HL-60 (cell line): ENCODE data around the gene NUP210.

ENCODE experiments used
- DNase-seq, 2 experiments: peaks; one replicate each; pipeline ENCODE4 v3.0.0-alpha.2; 2010 to 2020; ENCODE audit warnings: low read depth in 1 of 2, low spot score in 1 of 2
- H3K27ac ChIP-seq: fragments of 250-450 bp; sonication (Bioruptor Pico); replicated peaks from 2 replicates; pipeline ENCODE4 v1.5.1; 2020; ENCODE audit warnings: mild to moderate bottlenecking, moderate library complexity
- H3K27me3 ChIP-seq: fragments of 250-450 bp; sonication (Bioruptor Pico); 2 replicates; pipeline ENCODE4 v1.5.1; 2021; ENCODE audit warnings: mild to moderate bottlenecking, moderate library complexity; ENCODE audit not compliant: insufficient read depth, poor library complexity, severe bottlenecking
- H3K4me3 ChIP-seq: replicated peaks from 2 replicates; pipeline ENCODE4 v1.5.1; 2011; ENCODE audit warnings: mild to moderate bottlenecking, control low read depth, low read length; ENCODE audit not compliant: insufficient read depth
- CTCF ChIP-seq: IDR thresholded peaks from one replicate; pipeline ENCODE4 v1.5.1; 2011; ENCODE audit warnings: low read length, control low read depth, inconsistent platforms; ENCODE audit not compliant: insufficient read depth
- GABPA ChIP-seq: IDR thresholded peaks from 2 replicates; pipeline ENCODE4 v1.6.1; 2012; ENCODE audit warnings: low read depth
- POLR2AphosphoS5 ChIP-seq: IDR thresholded peaks from 2 replicates; pipeline ENCODE4 v1.6.1; 2012; ENCODE audit warnings: low read depth
- REST ChIP-seq: IDR thresholded peaks from 2 replicates; pipeline ENCODE4 v1.6.1; 2012; ENCODE audit warnings: low read depth; ENCODE audit not compliant: insufficient replicate concordance
- SPI1 ChIP-seq: IDR thresholded peaks from 2 replicates; pipeline ENCODE4 v1.6.1; 2012; ENCODE audit warnings: low read depth, mild to moderate bottlenecking, borderline replicate concordance

The NUP210 gene

DNA sequence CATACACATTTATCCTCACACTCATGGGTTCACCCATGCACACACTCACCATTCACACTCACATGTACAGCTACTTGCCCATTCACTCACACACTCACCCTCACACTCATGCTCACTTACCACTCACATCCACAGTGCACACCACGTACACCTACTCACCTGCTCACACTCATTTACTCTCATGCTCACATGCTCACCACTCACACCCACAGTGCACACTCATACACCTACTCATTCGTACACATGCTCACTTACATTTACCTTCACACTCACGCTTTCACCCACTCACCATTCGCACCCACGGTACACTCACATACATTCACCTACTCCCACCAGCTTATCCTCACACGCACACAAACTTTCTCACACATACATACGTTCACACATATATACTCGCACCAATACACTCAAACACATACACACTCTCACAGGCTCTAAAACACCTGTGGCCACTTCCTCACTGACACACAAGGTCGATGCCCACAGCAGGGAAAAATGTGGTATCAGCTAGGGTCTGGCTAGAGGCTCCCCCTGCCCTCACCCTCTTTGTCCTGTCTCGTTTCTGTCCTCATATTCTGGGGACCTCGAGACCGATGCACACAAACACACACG is 46.0 kb downstream of the NUP210 start:
- Histone ChIP-seq H3K4me3 (no peak overlapping the region), H3K27ac (no peak overlapping the region), H3K27me3 (no peaks in the 10 kb centered on the region)
- no peak for DNase-seq
- TF ChIP-seq SPI1 (no peak), CTCF (no peak), POLR2AphosphoS5 (no peak), GABPA (no peak), REST (no peak)

DNA sequence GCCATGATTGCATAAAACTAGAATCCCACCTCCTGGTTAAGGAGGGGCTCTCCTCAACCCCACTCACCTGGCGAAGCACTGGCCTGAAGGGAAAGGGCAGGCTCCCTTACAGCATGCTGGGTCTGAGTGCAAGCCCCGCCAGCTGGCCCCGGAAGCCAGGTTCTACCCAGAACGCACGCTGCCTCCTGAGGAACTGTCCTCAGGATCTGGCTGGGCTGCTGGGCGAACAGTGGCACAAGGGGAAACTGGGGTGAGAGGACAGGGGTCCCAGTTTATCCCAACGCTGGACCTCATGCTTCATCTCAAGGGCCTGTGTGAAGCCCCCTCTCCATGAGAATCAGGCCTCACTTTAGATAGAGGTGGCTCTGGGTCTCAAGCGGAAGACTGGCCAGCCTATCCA is 47.5 kb downstream of the NUP210 start:
- H3K27me3 ChIP-seq, result no peaks in the 10 kb centered on the region
- no peak for DNase-seq
- TF ChIP-seq GABPA (no peak), CTCF (no peak), POLR2AphosphoS5 (no peak), REST (no peak), SPI1 (no peak)
- no peak overlapping the region for H3K4me3 ChIP-seq
- H3K27ac ChIP-seq, result no peak overlapping the region

GRCh38 chr3:13372126-13372525 is 48.0 kb downstream of the NUP210 start:
- TF ChIP-seq CTCF (no peak), SPI1 (no peak), GABPA (no peak)
- Histone ChIP-seq H3K4me3 (no peak overlapping the region), H3K27me3 (no peaks in the 10 kb centered on the region), H3K27ac (no peak overlapping the region)
- DNase-seq, result no peak
